CD4-positive, alpha-beta T cell (primary cell): ENCODE measurements around the gene SFXN5. TPM values are rescaled to one million over a fixed set of nuclear protein-coding genes. Genes with fewer than 3 reads are reported as not detected.

Source experiments
- ATAC-seq: fragments of 200-7000 bp; cut with Tn5 transposase; one replicate; pipeline ENCODE4 v1.10.0; 2022; ENCODE audit warnings: mild to moderate bottlenecking; ENCODE audit not compliant: poor library complexity
- CTCF ChIA-PET: fragments of 350-600 bp; sonication (Branson Sonifier 250); formaldehyde crosslinking; loops from one replicate; lab custom pipeline; 2021; ENCODE audit warnings: antibody characterized with exemption, inconsistent platforms; lab: Charles Lee
- POLR2A ChIA-PET: fragments of 350-600 bp; sonication (Branson Sonifier 250); formaldehyde crosslinking; loops from one replicate; lab custom pipeline; 2021; ENCODE audit warnings: antibody characterized with exemption, inconsistent platforms; lab: Charles Lee
- DNase-seq, 14 experiments: peaks; one replicate each; pipeline ENCODE4 v3.0.0-alpha.2; 2013 to 2020; ENCODE audit warnings: mixed read lengths in 2 of 14
- H3K27ac ChIP-seq, 2 donors: one replicate each; pipeline versions ENCODE4 v1.5.1 to v1.7.0; 2013; ENCODE audit warnings: low read length in 2 of 2, low read depth in 1 of 2, mild to moderate bottlenecking in 1 of 2
- H3K27me3 ChIP-seq, 2 experiments: 1 replicate in 1 of 2; 2 replicates in 1 of 2; pipeline versions ENCODE4 v1.6.1 to v1.7.0; 2013; ENCODE audit warnings: low read length in 2 of 2, control low read depth in 1 of 2, mild to moderate bottlenecking in 1 of 2, moderate library complexity in 1 of 2; ENCODE audit not compliant: insufficient read depth in 2 of 2, control insufficient read depth in 1 of 2
- H3K36me3 ChIP-seq: one replicate; pipeline ENCODE4 v1.6.1; 2013; ENCODE audit warnings: low read length, control low read depth; ENCODE audit not compliant: insufficient read depth
- H3K4me1 ChIP-seq: one replicate; pipeline ENCODE4 v1.6.1; 2013; ENCODE audit warnings: low read length, control low read depth; ENCODE audit not compliant: insufficient read depth
- H3K4me3 ChIP-seq: one replicate; pipeline ENCODE4 v1.5.1; 2013; ENCODE audit warnings: mild to moderate bottlenecking, low read length, moderate library complexity
- H3K9me3 ChIP-seq, 2 experiments: 1 replicate in 1 of 2; 2 replicates in 1 of 2; pipeline versions ENCODE4 v1.6.1 to v1.7.0; 2013; ENCODE audit warnings: low read length in 2 of 2, mild to moderate bottlenecking in 2 of 2, control low read depth in 1 of 2, moderate library complexity in 1 of 2; ENCODE audit not compliant: control insufficient read depth in 1 of 2, insufficient read depth in 1 of 2
- H3K27ac Mint-ChIP-seq: one replicate; pipeline ENCODE4 v1.8.0; 2020; ENCODE audit warnings: mixed read lengths
- H3K27me3 Mint-ChIP-seq: one replicate; pipeline ENCODE4 v1.8.0; 2021; ENCODE audit warnings: mixed read lengths
- H3K36me3 Mint-ChIP-seq: one replicate; pipeline ENCODE4 v1.8.0; 2021; ENCODE audit warnings: low read depth, mixed read lengths
- H3K4me1 Mint-ChIP-seq: one replicate; pipeline ENCODE4 v1.8.0; 2021; ENCODE audit warnings: low read depth, mixed read lengths
- H3K4me3 Mint-ChIP-seq: one replicate; pipeline ENCODE4 v1.8.0; 2020; ENCODE audit warnings: mild to moderate bottlenecking, mixed read lengths
- H3K9me3 Mint-ChIP-seq: one replicate; pipeline ENCODE4 v1.8.0; 2020; ENCODE audit warnings: mixed read lengths
- CTCF ChIP-seq: fragments of 200-600 bp; IDR thresholded peaks from one replicate; pipeline ENCODE4 v1.8.0; 2022; ENCODE audit warnings: antibody characterized with exemption, mild to moderate bottlenecking
- intact Hi-C, 2 experiments: fragments of 100-400 bp; cut with DNase I in 1 of 2; cut with micrococcal nuclease in 1 of 2; formaldehyde crosslinking; loops; one replicate each; pipeline versions ENCODE4 v1.15.1 to v1.9.0; 2023 to 2025; cut with DNase I, micrococcal nuclease
- total RNA-seq, 174 experiments: library from RNA in 2 of 174; stranded (reverse) in 2 of 174; gene quantifications; one replicate each; pipeline ENCODE4 v1.2.3 and lab custom pipeline; 2021 to 2026

The SFXN5 gene
- total RNA-seq, 2 experiments from 2014 or later, result 5.1 to 5.4 TPM

GRCh38 chr2:73110168-73111072, 38.9 kb upstream of the SFXN5 start:
- ATAC-seq (no peak), DNase-seq (no peak)
- H3K27me3 Mint-ChIP-seq, result no peaks in the 10 kb centered on the region
- Histone ChIP-seq H3K4me3 (no peak overlapping the region), H3K27me3 (no peaks in the 10 kb centered on the region), H3K4me1 (peaks cover 52% of the 10 kb centered on the region), H3K27ac (no peak overlapping the region), H3K9me3 (no peaks in the 10 kb centered on the region), H3K36me3 (no peaks in the 10 kb centered on the region)
- ChIA-PET POLR2A (interaction anchor here (2.6 kb wide), 1 partner anchor 39 kb away, joined by 16 read pairs; the partner anchor contains the start of gene SFXN5), CTCF (interaction anchor here (1.0 to 4.2 kb wide), 3 partner anchors 67 to 218 kb away, joined by 3 to 20 read pairs (median 3); no protein-coding TSS in a partner anchor)
- H3K4me1 Mint-ChIP-seq, result peaks cover 44% of the 10 kb centered on the region
- TF ChIP-seq CTCF, result no peak
- H3K4me3 Mint-ChIP-seq, result peak overlapping the region; percentile 86
- no peak overlapping the region for H3K27ac Mint-ChIP-seq
- intact Hi-C loops, result loop anchor here (2.0 to 5.0 kb wide), 6 partner anchors 38 to 1727 kb away; partner anchors contain the start of genes ALMS1 (in 1 of the 2), EXOC6B (in 1 of the 2), SFXN5 (in 1 of the 2) and SMYD5 (in 1 of the 2)
- H3K36me3 Mint-ChIP-seq, result no peaks in the 10 kb centered on the region
- H3K9me3 Mint-ChIP-seq, result no peaks in the 10 kb centered on the region

GRCh38 chr2:73109431-73110167, 38.1 kb upstream of the SFXN5 start:
- peak overlapping the region; percentile 52 for H3K4me3 Mint-ChIP-seq
- no peak for TF ChIP-seq CTCF
- no peaks in the 10 kb centered on the region for H3K27me3 ChIP-seq
- POLR2A ChIA-PET, result interaction anchor here (1.0 kb wide), 1 partner anchor 118 kb away, joined by 3 read pairs; no protein-coding TSS in a partner anchor
- no peak overlapping the region for H3K27ac ChIP-seq
- H3K36me3 ChIP-seq, result no peaks in the 10 kb centered on the region
- no peak overlapping the region for H3K4me3 ChIP-seq
- H3K9me3 Mint-ChIP-seq, result no peaks in the 10 kb centered on the region
- H3K27me3 Mint-ChIP-seq, result no peaks in the 10 kb centered on the region
- H3K4me1 Mint-ChIP-seq, result peaks cover 45% of the 10 kb centered on the region
- no peak for DNase-seq
- H3K36me3 Mint-ChIP-seq, result no peaks in the 10 kb centered on the region
- peaks cover 53% of the 10 kb centered on the region for H3K4me1 ChIP-seq
- no peaks in the 10 kb centered on the region for H3K9me3 ChIP-seq
- intact Hi-C loops, result loop anchor here (2.0 to 5.0 kb wide), 6 partner anchors 37 to 1728 kb away; partner anchors contain the start of genes ALMS1 (in 1 of the 2), EXOC6B (in 1 of the 2), SFXN5 (in 1 of the 2) and SMYD5 (in 1 of the 2)
- H3K27ac Mint-ChIP-seq, result no peak overlapping the region
- ATAC-seq, result no peak
- CTCF ChIA-PET, result interaction anchor here (1.1 kb wide), 1 partner anchor 68 kb away, joined by 3 read pairs; no protein-coding TSS in a partner anchor

- peaks cover 56% of the 10 kb centered on the region for H3K4me1 ChIP-seq
- peak; percentile 10 for ATAC-seq
- H3K4me1 Mint-ChIP-seq, result peaks cover 46% of the 10 kb centered on the region
Observed at GRCh38 chr2:73107211-73107926, 35.9 kb upstream of the SFXN5 start.

More at GRCh38 chr2:73107211-73107926, 35.9 kb upstream of the SFXN5 start:
- ChIA-PET POLR2A (no interaction called here), CTCF (no interaction called here)
- no peak for TF ChIP-seq CTCF
- Histone ChIP-seq H3K27me3 (no peaks in the 10 kb centered on the region), H3K9me3 (no peaks in the 10 kb centered on the region), H3K36me3 (peaks cover 2% of the 10 kb centered on the region), H3K4me3 (no peak overlapping the region), H3K27ac (no peak overlapping the region)
- DNase-seq, result peak in 4 of 14 experiments; percentile 17 to 47 (median 34)
- Mint-ChIP-seq H3K36me3 (no peaks in the 10 kb centered on the region), H3K9me3 (no peaks in the 10 kb centered on the region), H3K27ac (peak overlapping the region; percentile 15), H3K27me3 (no peaks in the 10 kb centered on the region), H3K4me3 (no peak overlapping the region)
- intact Hi-C loops, result no loop called here
